Caco-2 (cell line): ENCODE measurements around the gene JARID2. TPM values are rescaled to one million over a fixed set of nuclear protein-coding genes. Genes with fewer than 3 reads are reported as not detected.

Source experiments
- BruUV-seq: library from RNA; stranded (reverse); fragments of 400-500 nt; replicated peaks from 2 replicates; lab custom pipeline; 2021; lab: Mats Ljungman, UMichigan
- CTCF ChIA-PET: fragments of 300-600 bp; sonication (Branson Sonifier 250); formaldehyde crosslinking; loops from one replicate; lab custom pipeline; 2022; ENCODE audit warnings: antibody characterized with exemption; lab: Charles Lee
- POLR2A ChIA-PET: fragments of 300-600 bp; sonication (Branson Sonifier 250); formaldehyde crosslinking; loops from one replicate; lab custom pipeline; 2022; ENCODE audit warnings: antibody characterized with exemption; lab: Charles Lee
- DNase-seq, 2 experiments: peaks; one replicate each; pipeline versions ENCODE4 v3.0.0 to v3.0.0-alpha.2; 2020 to 2022
- H3K27me3 ChIP-seq: replicated peaks from 2 replicates; pipeline ENCODE4 v1.6.0; 2011; ENCODE audit warnings: low read length; ENCODE audit not compliant: control insufficient read depth, insufficient read depth
- H3K36me3 ChIP-seq: 2 replicates; pipeline ENCODE4 v1.5.1; 2011; ENCODE audit warnings: low read length; ENCODE audit not compliant: control insufficient read depth, insufficient read depth
- H3K4me1 ChIP-seq: fragments of 250-450 bp; sonication (Bioruptor Pico); 2 replicates; pipeline ENCODE4 v1.5.1; 2020; ENCODE audit warnings: mild to moderate bottlenecking
- H3K4me3 ChIP-seq: 2 replicates; pipeline ENCODE4 v1.5.1; 2011; ENCODE audit warnings: low read depth, mild to moderate bottlenecking, control low read depth, low read length
- H3K9me3 ChIP-seq: fragments of 250-450 bp; sonication (Bioruptor Pico); 2 replicates; pipeline ENCODE4 v1.5.1; 2020; ENCODE audit warnings: mild to moderate bottlenecking, moderate library complexity
- H3K27ac Mint-ChIP-seq: one replicate; pipeline ENCODE4 v1.8.0; 2022; ENCODE audit warnings: mixed read lengths; ENCODE audit not compliant: unreplicated experiment
- H3K27me3 Mint-ChIP-seq: one replicate; pipeline ENCODE4 v1.8.0; 2022; ENCODE audit warnings: mixed read lengths; ENCODE audit not compliant: insufficient read depth, unreplicated experiment
- H3K36me3 Mint-ChIP-seq: one replicate; pipeline ENCODE4 v1.8.0; 2022; ENCODE audit warnings: mild to moderate bottlenecking, mixed read lengths; ENCODE audit not compliant: insufficient read depth, unreplicated experiment
- H3K4me1 Mint-ChIP-seq: one replicate; pipeline ENCODE4 v1.8.0; 2022; ENCODE audit warnings: low read depth, mixed read lengths; ENCODE audit not compliant: unreplicated experiment
- H3K4me3 Mint-ChIP-seq: one replicate; pipeline ENCODE4 v1.8.0; 2022; ENCODE audit warnings: mild to moderate bottlenecking, moderate library complexity, mixed read lengths; ENCODE audit not compliant: unreplicated experiment
- H3K9me3 Mint-ChIP-seq: one replicate; pipeline ENCODE4 v1.8.0; 2022; ENCODE audit warnings: mixed read lengths; ENCODE audit not compliant: unreplicated experiment
- CTCF ChIP-seq, 2 experiments: fragments of 200-600 bp in 1 of 2; IDR thresholded peaks; 1 replicate in 1 of 2; 2 replicates in 1 of 2; pipeline versions ENCODE4 v1.5.1 to v1.8.0; 2011 to 2022; ENCODE audit warnings: antibody characterized with exemption in 1 of 2, control low read depth in 1 of 2, inconsistent platforms in 1 of 2, low read depth in 1 of 2, low read length in 1 of 2, mild to moderate bottlenecking in 1 of 2, moderate library complexity in 1 of 2; ENCODE audit not compliant: insufficient read depth in 1 of 2, severe bottlenecking in 1 of 2, unreplicated experiment in 1 of 2
- intact Hi-C: fragments of 100-400 bp; cut with micrococcal nuclease; formaldehyde crosslinking; loops from one replicate; pipeline ENCODE4 v1.10.0; 2022; ENCODE audit not compliant: unreplicated experiment
- total RNA-seq: library from RNA; stranded (reverse); gene quantifications from 2 replicates; pipeline ENCODE4 v1.2.3, GENCODE V29; 2022

The JARID2 gene
- total RNA-seq, 1 experiment from 2014 or later: 18.3 TPM

- Mint-ChIP-seq H3K4me1 (peaks cover 7% of the 10 kb centered on the region), H3K4me3 (no peak overlapping the region), H3K9me3 (no peaks in the 10 kb centered on the region), H3K27me3 (no peaks in the 10 kb centered on the region), H3K27ac (no peak overlapping the region), H3K36me3 (peaks cover 5% of the 10 kb centered on the region)
- intact Hi-C loops: no loop called here
- no peak for TF ChIP-seq CTCF (IDR thresholded peaks at IDR 0.05; ENCODE audit: insufficient read depth in 1 of 2, low read depth in 1 of 2, low read length in 1 of 2, severe bottlenecking in 1 of 2, unreplicated experiment in 1 of 2)
- Histone ChIP-seq H3K4me3 (no peak overlapping the region), H3K4me1 (peaks cover 15% of the 10 kb centered on the region), H3K27me3 (no peaks in the 10 kb centered on the region), H3K36me3 (no peaks in the 10 kb centered on the region; the same call in 1 of the 2 replicates), H3K9me3 (no peaks in the 10 kb centered on the region)
- ChIA-PET CTCF (no interaction called here), POLR2A (no interaction called here)
- DNase-seq: no peak
- no TSS peak for BruUV-seq
These were observed 121.0 kb downstream of the JARID2 start for GRCh38 chr6:15366879-15367278.

- H3K27me3 ChIP-seq: no peaks in the 10 kb centered on the region
- Mint-ChIP-seq H3K36me3 (peaks cover 5% of the 10 kb centered on the region), H3K4me3 (no peak overlapping the region), H3K9me3 (no peaks in the 10 kb centered on the region), H3K4me1 (peaks cover 7% of the 10 kb centered on the region), H3K27ac (no peak overlapping the region), H3K27me3 (no peaks in the 10 kb centered on the region)
- POLR2A ChIA-PET: no interaction called here
- CTCF ChIA-PET: no interaction called here
- no peak overlapping the region for H3K4me3 ChIP-seq
- H3K9me3 ChIP-seq: no peaks in the 10 kb centered on the region
- BruUV-seq: no TSS peak
- intact Hi-C loops: no loop called here
- H3K4me1 ChIP-seq: peaks cover 4% of the 10 kb centered on the region
- H3K36me3 ChIP-seq: no peaks in the 10 kb centered on the region; the same call in 1 of the 2 replicates
- DNase-seq: no peak
- TF ChIP-seq CTCF (IDR thresholded peaks at IDR 0.05; ENCODE audit: insufficient read depth in 1 of 2, low read depth in 1 of 2, low read length in 1 of 2, severe bottlenecking in 1 of 2, unreplicated experiment in 1 of 2): no peak
These were observed 122.3 kb downstream of the JARID2 start for GRCh38 chr6:15368186-15368585.

GRCh38 chr6:15368873-15369272 lies 123.0 kb downstream of the JARID2 start:
- Histone ChIP-seq H3K9me3 (no peaks in the 10 kb centered on the region), H3K36me3 (no peaks in the 10 kb centered on the region; the same call in 1 of the 2 replicates), H3K4me1 (peaks cover 8% of the 10 kb centered on the region; the same call in 1 of the 2 replicates), H3K27me3 (no peaks in the 10 kb centered on the region), H3K4me3 (no peak overlapping the region)
- Mint-ChIP-seq H3K27me3 (no peaks in the 10 kb centered on the region), H3K27ac (no peak overlapping the region), H3K36me3 (peaks cover 5% of the 10 kb centered on the region), H3K4me3 (no peak overlapping the region), H3K9me3 (no peaks in the 10 kb centered on the region), H3K4me1 (peaks cover 7% of the 10 kb centered on the region)
- intact Hi-C loops: no loop called here
- ChIA-PET CTCF (no interaction called here), POLR2A (no interaction called here)
- TF ChIP-seq CTCF (IDR thresholded peaks at IDR 0.05; ENCODE audit: insufficient read depth in 1 of 2, low read depth in 1 of 2, low read length in 1 of 2, severe bottlenecking in 1 of 2, unreplicated experiment in 1 of 2): no peak
- no TSS peak for BruUV-seq
- DNase-seq: no peak
